Hematopoietic multipotent progenitor cell treated with erythropoietin and hydrocortisone succinate and interleukin-3 and kit ligand, for 15 days (in vitro differentiated cells): Measurements from ENCODE around the gene PLOD2.
A peak's percentile ranks its signal among the peaks of the same experiment; 100 is the strongest.

Source experiments
- DNase-seq: peaks from one replicate; pipeline ENCODE4 v3.0.0-alpha.2; 2015; ENCODE audit warnings: low spot score

PLOD2 gene

GRCh38 chr3:146160964-146161662 is at the start of gene PLOD2:
TSS of gene PLOD2 (minus strand) at chr3:146161184. CDS start at chr3:146160989, 195 bp downstream.
- DNase-seq: no peak

- no peak for DNase-seq
Measured at GRCh38 chr3:146209371-146209770, 48.4 kb upstream of the PLOD2 start.

GRCh38 chr3:146203776-146204175 is 42.8 kb upstream of the PLOD2 start:
- no peak for DNase-seq

GRCh38 chr3:146200461-146201220 is 39.7 kb upstream of the PLOD2 start:
- DNase-seq: no peak

GRCh38 chr3:146199762-146200161 is 38.8 kb upstream of the PLOD2 start:
- no peak for DNase-seq

- DNase-seq: no peak
Measured at GRCh38 chr3:146196789-146197188, 35.8 kb upstream of the PLOD2 start.

GRCh38 chr3:146195605-146196004 is 34.6 kb upstream of the PLOD2 start:
- no peak for DNase-seq

- no peak for DNase-seq
Measured at GRCh38 chr3:146195030-146195429, 34.0 kb upstream of the PLOD2 start.

- no peak for DNase-seq
Measured at GRCh38 chr3:146191051-146191450, 30.1 kb upstream of the PLOD2 start.

- peak; percentile 66 for DNase-seq
Measured at GRCh38 chr3:146189519-146190173, 28.7 kb upstream of the PLOD2 start.

GRCh38 chr3:146187334-146187950 is 26.5 kb upstream of the PLOD2 start:
- DNase-seq: no peak

- no peak for DNase-seq
Measured at GRCh38 chr3:146184241-146185015, 23.4 kb upstream of the PLOD2 start.

- DNase-seq: no peak
Measured at GRCh38 chr3:146181216-146181615, 20.2 kb upstream of the PLOD2 start.

- no peak for DNase-seq
Measured at GRCh38 chr3:146180376-146180775, 19.4 kb upstream of the PLOD2 start.

- DNase-seq: no peak
Measured at GRCh38 chr3:146178006-146178689, 17.2 kb upstream of the PLOD2 start.

GRCh38 chr3:146177519-146177918 is 16.5 kb upstream of the PLOD2 start:
- no peak for DNase-seq

- DNase-seq: no peak
Measured at GRCh38 chr3:146177072-146177471, 16.1 kb upstream of the PLOD2 start.

GRCh38 chr3:146172586-146172985 is 11.6 kb upstream of the PLOD2 start:
- DNase-seq: no peak

- DNase-seq: no peak
Measured at GRCh38 chr3:146170591-146170990, 9.6 kb upstream of the PLOD2 start.

GRCh38 chr3:146169891-146170290 is 8.9 kb upstream of the PLOD2 start:
- DNase-seq: no peak

- DNase-seq: no peak
Measured at GRCh38 chr3:146166826-146167225, 5.8 kb upstream of the PLOD2 start.
